ENCODE results near the gene TNFRSF4.
"Not testable (repeated sequence)": the region's sequence is repeated elsewhere in the genome, so short reads cannot be mapped to it uniquely, and the experiment has no call there.

GRCh38 chr1:1195726-1196125 is 18.2 kb downstream of the TNFRSF4 start:
- not testable (repeated sequence) for TF ChIP-seq EZH2 (IDR thresholded peaks at IDR 0.05); POLR2AphosphoS5 (IDR thresholded peaks at IDR 0.05; ENCODE audit: borderline replicate concordance, low read depth, low read length); FOXP2 (optimal IDR thresholded peaks at IDR 0.05; ENCODE audit: control extremely low read depth, extremely low read length, insufficient read depth)

Measured in SK-N-MC (cell line).